RWPE2 (cell line): Measurements from ENCODE around the gene RASGRF2.

Experiments
- ATAC-seq: fragments of 200-7000 bp; cut with Tn5 transposase; 3 replicates; pipeline ENCODE4 v1.9.1; 2021; ENCODE audit warnings: low read depth
- DNase-seq: peaks from one replicate; pipeline ENCODE4 v3.0.0-alpha.2; 2020; ENCODE audit warnings: low spot score
- H3K27ac ChIP-seq: fragments of 450-650 bp; 2 replicates; pipeline ENCODE4 v1.5.1; 2017; ENCODE audit warnings: mild to moderate bottlenecking; ENCODE audit not compliant: poor library complexity, severe bottlenecking
- H3K27me3 ChIP-seq: fragments of 250-450 bp; sonication (Bioruptor Pico); 2 replicates; pipeline ENCODE4 v1.5.1; 2021; ENCODE audit warnings: mild to moderate bottlenecking, moderate library complexity; ENCODE audit not compliant: insufficient read depth, poor library complexity, severe bottlenecking
- H3K36me3 ChIP-seq: fragments of 250-450 bp; sonication (Bioruptor Pico); 2 replicates; pipeline ENCODE4 v1.5.1; 2020; ENCODE audit warnings: low read depth, mild to moderate bottlenecking, moderate library complexity
- H3K4me1 ChIP-seq: fragments of 250-450 bp; sonication (Bioruptor Pico); 2 replicates; pipeline ENCODE4 v1.5.1; 2021; ENCODE audit warnings: mild to moderate bottlenecking, moderate library complexity; ENCODE audit not compliant: insufficient read depth, poor library complexity, severe bottlenecking
- H3K4me3 ChIP-seq: fragments of 250-450 bp; sonication (Bioruptor Pico); 2 replicates; pipeline ENCODE4 v1.5.1; 2021; ENCODE audit warnings: mild to moderate bottlenecking, moderate library complexity; ENCODE audit not compliant: severe bottlenecking
- H3K9me3 ChIP-seq: fragments of 250-450 bp; sonication (Bioruptor Pico); 2 replicates; pipeline ENCODE4 v1.5.1; 2021; ENCODE audit warnings: mild to moderate bottlenecking, moderate library complexity; ENCODE audit not compliant: severe bottlenecking
- TF ChIP-seq, protein P1 (sequence below): fragments of 450-650 bp; IDR thresholded peaks from one replicate; pipeline ENCODE4 v1.5.1; 2017; ENCODE audit warnings: mild to moderate bottlenecking, moderate library complexity; ENCODE audit not compliant: poor library complexity, severe bottlenecking

The RASGRF2 gene

DNA sequence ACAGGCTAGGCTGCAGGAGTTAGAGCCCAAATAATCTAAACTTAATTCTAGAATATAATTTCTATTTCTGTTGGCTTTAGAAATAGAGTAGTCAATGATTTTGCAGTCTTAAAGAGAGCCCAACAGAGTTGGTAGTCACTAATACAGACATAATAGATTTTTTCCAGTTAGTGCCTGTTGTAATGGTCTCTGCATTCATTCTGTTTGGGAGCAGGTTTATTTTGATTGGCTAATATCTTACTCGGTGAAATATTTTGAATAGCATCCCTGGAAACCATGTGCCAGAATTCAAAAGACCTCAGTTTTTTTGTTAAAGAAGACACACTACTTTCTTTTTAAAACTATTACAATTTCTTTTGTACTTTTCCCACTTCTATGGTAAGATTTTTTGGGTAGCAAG is 107.2 kb downstream of the RASGRF2 start:
- ATAC-seq (no peak), DNase-seq (no peak)
- Histone ChIP-seq H3K4me3 (no peak overlapping the region), H3K27me3 (no peaks in the 10 kb centered on the region), H3K4me1 (no peaks in the 10 kb centered on the region), H3K27ac (no peak overlapping the region), H3K36me3 (no peaks in the 10 kb centered on the region), H3K9me3 (no peaks in the 10 kb centered on the region)
- TF ChIP-seq, protein P1, sequence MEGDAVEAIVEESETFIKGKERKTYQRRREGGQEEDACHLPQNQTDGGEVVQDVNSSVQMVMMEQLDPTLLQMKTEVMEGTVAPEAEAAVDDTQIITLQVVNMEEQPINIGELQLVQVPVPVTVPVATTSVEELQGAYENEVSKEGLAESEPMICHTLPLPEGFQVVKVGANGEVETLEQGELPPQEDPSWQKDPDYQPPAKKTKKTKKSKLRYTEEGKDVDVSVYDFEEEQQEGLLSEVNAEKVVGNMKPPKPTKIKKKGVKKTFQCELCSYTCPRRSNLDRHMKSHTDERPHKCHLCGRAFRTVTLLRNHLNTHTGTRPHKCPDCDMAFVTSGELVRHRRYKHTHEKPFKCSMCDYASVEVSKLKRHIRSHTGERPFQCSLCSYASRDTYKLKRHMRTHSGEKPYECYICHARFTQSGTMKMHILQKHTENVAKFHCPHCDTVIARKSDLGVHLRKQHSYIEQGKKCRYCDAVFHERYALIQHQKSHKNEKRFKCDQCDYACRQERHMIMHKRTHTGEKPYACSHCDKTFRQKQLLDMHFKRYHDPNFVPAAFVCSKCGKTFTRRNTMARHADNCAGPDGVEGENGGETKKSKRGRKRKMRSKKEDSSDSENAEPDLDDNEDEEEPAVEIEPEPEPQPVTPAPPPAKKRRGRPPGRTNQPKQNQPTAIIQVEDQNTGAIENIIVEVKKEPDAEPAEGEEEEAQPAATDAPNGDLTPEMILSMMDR = no peak

DNA sequence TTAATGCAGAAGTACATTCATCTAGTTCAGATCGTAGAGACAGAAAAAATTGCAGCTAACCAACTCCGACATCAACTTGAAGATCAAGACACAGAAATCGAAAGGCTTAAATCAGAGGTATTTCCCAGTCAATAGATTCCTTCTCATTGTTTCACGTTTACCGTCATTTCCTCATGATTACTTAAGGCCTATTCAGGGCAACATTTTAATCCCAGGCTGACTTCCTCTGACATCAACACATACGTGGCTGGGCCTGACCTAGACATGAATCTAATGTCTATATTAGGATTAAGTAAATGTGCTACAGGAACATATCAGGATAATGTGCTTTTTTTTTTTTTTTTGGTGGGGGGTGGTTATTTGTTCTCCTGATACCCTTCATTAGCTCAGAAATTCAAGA is 107.9 kb downstream of the RASGRF2 start:
- H3K36me3 ChIP-seq = no peaks in the 10 kb centered on the region
- DNase-seq (no peak), ATAC-seq (no peak)
- TF ChIP-seq, protein P1 = no peak
- H3K4me1 ChIP-seq = no peaks in the 10 kb centered on the region
- no peaks in the 10 kb centered on the region for H3K9me3 ChIP-seq
- H3K27me3 ChIP-seq = no peaks in the 10 kb centered on the region
- no peak overlapping the region for H3K27ac ChIP-seq
- no peak overlapping the region for H3K4me3 ChIP-seq

DNA sequence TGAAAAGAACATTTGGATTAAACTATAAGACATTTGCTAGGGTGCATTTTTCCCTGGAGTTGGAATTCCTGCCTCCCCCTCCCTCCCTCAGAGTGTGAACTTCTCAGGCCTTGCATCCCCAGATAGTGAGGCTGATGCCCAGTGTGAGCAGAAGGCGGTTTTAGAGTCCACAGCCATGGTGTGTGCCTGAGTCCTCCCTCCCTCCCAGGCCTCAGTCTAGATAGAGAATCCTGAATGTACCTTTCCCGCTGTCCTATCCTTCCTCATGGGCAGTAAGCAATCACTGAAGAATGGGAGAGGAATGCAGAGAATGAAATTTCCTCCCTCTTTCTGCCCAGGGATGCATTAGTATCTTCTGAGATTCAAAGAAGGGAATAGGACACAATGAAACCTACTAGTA is 108.5 kb downstream of the RASGRF2 start:
- DNase-seq = no peak
- Histone ChIP-seq H3K36me3 (no peaks in the 10 kb centered on the region), H3K27me3 (no peaks in the 10 kb centered on the region), H3K4me1 (no peaks in the 10 kb centered on the region), H3K9me3 (no peaks in the 10 kb centered on the region), H3K27ac (no peak overlapping the region), H3K4me3 (no peak overlapping the region)
- ATAC-seq = no peak
- TF ChIP-seq, protein P1 = no peak

DNA sequence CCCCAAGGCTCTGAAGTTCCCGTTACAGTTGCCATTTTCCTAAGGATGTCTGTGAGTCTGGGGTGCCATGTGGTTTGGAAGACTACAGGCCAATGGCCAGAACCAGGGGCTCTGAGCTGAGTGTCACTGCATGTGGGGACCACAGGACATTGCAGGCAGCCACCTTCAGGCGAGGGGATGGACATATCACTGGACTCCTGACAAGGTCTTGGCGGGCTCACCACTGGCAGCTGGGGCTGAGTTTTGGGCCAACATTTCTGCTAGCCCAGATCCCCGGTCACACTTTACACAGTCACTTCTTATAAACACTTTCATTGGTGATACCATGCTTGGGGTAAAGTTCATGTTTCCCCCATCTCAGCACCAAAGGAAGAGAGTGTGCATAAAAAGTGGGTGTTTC is 109.8 kb downstream of the RASGRF2 start:
- no peaks in the 10 kb centered on the region for H3K36me3 ChIP-seq
- no peaks in the 10 kb centered on the region for H3K27me3 ChIP-seq
- no peak overlapping the region for H3K4me3 ChIP-seq
- no peak overlapping the region for H3K27ac ChIP-seq
- TF ChIP-seq, protein P1 = no peak
- DNase-seq (no peak), ATAC-seq (no peak)
- H3K9me3 ChIP-seq = no peaks in the 10 kb centered on the region
- H3K4me1 ChIP-seq = no peaks in the 10 kb centered on the region

DNA sequence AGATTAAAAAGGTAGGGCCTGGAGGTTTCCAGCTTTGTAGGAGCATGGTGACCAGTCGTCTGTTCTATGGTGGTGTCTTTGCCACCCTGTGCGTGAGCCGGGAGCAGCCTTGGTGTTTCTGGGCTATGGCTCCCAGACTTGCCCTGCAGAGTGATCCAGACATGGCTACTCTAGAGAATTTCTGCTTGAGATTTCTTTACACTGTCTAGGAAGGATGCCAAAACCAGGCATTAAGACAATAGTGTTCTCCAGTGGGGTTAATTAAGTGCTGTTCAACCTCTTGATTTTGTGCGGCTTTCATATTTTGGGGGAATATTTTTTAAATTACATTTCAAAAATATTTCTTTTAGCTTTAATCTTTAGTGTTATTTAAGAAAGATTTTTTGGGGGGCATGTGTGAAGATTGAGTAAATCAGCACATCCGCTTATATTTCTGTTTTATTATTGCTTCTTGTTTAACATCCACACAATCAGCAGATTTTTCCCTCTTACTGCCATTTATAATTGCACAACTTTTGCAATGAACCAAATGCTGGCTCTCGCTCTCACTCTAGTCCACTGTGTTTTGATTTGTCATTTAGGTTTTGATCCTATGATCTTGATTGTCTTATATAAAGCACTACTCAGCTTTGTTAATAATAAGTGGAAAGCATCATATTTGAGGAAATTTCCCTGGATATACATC is 110.5 kb downstream of the RASGRF2 start:
- Histone ChIP-seq H3K4me3 (no peak overlapping the region), H3K4me1 (no peaks in the 10 kb centered on the region), H3K9me3 (no peaks in the 10 kb centered on the region), H3K36me3 (no peaks in the 10 kb centered on the region), H3K27ac (no peak overlapping the region), H3K27me3 (no peaks in the 10 kb centered on the region)
- no peak for DNase-seq
- ATAC-seq = no peak
- TF ChIP-seq, protein P1 = no peak
